HG03066 (cell line): Measurements from ENCODE around the gene CSRP1.
"Not testable (repeated sequence)": the region's sequence is repeated elsewhere in the genome, so short reads cannot be mapped to it uniquely, and the experiment has no call there.

Experiments
- ATAC-seq: cut with Tn5 transposase; IDR thresholded peaks from one replicate; pipeline ENCODE4 v1.9.1; 2021; ENCODE audit warnings: low read depth; ENCODE audit not compliant: unreplicated experiment

The CSRP1 gene

DNA sequence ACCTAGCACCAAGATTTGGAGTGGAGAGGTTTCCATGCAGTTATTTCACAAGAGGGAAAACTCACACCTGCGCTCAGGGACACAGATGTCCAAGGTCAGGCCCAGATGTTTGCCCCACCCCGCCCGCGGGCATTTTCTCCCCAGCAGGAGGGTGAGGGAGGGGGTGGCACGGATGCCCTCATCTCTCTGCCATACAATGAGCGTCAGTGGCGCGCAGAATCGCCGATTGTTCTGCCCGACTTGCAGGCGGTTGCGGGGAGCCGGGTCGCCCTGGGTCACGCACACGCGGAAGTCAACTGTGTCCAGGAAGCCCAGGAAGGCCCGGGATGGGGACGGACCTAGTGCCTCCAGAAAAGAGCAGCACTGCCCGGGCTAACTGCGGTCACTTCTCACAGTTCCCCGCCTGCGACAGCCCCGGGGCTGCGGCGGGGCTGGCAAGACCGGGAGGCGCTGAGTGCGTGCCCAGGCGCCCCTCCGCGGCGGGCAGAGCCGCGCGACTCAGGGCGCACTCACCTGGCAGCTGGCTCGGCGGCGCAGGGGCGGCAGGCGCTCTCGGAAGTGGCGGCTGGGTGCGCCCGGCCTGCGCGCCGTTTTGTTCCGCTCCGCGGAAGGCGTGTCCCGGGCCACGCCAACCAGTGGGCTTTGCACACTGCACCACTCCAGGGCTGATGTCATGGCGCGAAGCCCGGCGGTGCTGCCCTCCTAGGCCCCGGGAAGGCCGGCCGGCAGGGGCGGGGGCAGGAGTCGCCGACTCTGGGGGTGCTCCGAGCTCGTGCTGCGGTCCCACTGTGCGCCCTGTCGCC is at the start of gene CSRP1:
Gene CSRP1, minus strand, starts transcription at position 567 of the 803 bp plus-strand sequence. CDS start 10,820 bp downstream, outside the sequence.
- ATAC-seq, result peak; percentile 82

DNA sequence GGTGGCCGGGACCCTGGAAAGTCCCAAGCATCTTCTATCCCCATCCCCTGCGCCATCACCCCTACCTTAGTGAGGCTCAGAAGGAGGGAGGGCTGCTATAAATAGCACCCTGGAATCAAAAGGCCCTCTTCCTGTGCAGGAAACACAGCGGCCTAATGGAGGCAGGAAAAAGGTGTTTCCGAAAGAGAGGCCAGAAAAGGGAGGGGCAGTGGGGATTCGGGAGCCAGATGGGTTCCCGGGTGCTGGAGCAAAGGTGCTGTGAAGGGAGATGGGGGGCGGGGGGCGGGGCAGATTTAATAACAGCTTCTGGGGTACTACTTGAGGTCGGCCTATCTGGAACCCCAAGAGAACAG is 48.6 kb upstream of the CSRP1 start:
- ATAC-seq, result no peak

DNA sequence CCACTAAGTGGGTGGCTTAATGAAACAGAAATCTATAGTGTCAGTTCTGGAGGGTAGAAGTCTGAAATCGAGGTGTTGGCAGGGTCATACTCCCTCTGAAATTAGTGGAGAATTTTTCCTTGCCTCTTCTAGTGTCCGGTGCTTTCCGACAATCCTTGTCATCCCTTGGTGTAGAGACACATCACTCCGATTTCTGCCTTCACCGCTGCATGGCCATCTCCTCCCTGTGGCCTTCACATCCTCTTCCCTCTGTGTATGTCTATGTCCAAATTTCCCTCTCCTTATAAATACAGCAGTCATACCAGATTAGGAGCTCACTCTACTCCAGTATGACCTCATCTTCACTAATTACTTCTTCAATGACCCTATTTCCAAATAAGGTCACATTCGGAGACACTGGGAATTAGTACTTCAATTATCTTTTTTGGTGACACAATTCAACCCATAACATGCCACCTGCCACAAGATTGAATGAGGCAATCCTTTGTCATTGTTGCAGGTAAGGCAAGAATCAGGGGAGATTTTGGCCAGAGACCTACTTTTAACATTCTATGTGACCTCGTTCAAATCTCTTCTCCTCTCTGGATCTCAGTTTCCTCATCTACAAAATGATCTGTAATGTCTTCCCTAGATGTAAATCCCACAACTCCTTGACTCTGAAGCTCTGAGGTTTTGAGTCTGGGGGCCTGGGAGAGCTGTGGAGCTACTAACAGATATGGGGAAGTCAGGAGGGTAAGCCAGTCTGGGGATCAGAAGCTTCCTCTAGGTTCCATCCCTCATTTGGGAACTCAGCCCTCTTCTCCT is 48.1 kb upstream of the CSRP1 start:
- no peak for ATAC-seq

DNA sequence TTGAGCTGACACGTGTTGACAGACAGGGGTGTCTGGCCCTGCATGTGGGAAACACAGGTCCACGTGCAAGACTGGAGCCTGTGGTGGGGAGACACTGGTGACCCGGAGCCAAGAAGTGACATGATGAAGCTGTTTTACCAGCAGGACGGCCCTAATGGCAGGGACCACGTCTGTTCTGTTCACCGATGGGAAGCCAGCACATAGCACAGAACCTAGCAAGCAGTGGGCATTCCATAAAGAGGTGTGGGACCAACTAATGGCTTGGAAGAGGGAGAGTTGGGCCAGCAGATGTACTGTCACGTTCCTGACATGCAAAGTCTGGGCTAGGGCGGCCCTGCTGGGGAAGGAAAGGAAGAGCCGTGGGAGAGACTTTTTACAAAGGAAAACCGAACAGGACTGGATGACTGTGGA is 47.3 kb upstream of the CSRP1 start:
- ATAC-seq, result no peak

DNA sequence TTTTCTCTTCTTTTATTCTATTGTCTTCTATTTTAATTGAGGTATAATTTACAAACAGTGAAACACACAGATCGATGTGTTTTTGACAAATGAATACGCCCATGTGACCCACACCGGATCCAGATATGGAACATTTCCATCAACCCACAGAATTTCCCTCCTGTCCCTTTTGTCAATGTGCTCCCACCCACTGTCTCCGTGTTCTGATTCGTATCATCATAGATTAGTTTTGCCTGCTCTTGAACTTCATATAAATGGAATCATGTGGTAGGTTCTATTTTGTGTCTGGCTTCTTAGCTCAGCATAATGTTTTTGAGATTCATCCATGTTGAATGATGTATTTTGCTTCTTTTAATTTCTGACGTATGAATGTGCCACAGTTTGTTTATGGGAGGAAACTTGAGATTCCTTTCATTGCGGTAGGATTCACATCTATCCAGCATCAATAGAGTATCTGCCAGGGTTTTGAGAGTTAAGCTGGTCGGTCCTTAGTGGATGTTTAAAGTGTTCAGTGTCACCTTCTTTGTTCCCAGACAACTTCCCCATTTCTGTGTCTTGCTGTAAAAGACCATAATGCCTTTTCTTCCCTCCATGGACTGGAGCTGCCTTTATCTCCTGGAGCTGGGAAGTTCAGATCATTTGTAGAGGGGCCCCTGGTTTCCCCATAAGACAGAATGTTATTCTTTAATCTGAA is 46.7 kb upstream of the CSRP1 start:
- ATAC-seq, result no peak

DNA sequence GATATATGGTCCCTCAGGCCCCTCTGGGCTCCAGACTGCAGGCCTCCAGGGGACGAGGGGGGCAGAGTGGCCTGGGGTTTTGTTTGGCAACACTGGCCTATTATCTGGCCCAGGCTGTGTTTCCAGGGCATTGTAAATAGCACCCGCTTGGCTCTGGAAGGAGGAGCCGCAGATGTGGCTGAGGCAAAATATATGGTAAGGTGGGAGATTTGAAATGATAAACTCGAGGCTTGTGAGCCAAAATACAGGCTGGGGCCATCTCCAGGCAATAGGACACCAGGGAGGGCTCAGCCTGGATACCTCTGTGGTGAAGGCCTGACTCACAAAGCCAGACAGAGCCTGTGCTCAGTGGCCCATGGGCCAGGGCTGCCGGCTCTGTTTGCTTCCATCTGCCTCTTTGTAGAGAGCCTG is 46.0 kb upstream of the CSRP1 start:
- ATAC-seq, result no peak

DNA sequence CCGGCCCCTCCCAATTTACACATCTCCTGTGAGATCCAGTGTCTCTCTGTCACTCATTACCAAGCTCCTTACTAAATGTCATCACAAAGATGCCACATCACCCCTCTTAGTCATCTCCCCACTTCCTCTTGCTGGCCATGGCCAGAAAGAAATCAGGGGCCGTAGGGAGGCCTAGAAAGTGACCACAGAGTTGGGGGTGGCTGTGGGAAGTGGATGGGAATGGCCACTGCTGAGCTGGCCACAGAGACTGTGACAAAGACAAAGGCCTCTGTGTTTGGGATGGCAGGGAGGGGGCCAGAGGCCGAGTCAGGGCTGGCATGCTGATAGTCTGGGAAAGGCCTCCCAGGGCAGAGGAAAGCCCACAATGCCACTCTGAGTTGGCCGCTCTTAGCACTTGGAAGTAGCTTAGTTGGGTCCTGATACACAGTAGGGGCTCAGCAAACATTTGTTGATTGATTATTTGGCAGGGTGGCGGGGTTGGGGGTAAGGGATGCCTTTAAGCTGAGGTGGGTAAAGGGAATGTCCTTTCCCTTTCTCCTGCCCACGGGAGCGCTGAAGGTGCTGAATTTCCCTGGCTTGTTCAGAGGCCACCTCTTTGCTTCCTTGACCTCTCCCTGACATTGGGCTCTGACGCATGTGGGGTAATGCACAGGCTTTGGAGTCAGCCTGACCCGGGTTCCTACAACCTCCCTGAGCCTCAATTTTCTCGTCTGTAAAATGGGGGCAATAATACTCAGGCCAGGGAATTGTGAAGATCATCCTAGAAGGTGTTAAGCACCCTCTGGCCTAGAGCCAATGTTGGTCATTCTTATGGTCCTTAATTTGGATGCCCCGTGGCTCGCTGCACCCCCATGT is 45.2 kb upstream of the CSRP1 start:
- no peak for ATAC-seq

DNA sequence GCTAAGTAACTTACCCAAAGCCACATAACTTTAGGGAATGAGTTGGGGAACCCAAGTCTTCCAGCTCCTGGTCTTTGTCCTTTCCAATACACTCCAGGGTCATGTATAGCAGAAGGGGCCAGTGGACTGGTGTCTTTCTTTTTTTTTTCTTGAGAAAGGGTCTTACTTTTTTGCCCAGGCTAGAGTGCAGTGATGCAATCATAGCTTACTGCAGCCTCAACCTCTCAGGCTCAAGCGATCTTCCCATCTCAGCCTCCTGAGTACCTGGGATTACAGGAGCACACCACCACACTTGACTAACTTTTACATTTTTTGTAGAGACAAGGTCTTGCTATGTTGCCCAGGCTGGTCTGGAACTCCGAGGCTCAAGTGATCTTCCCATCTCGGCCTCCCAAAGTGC is 44.2 kb upstream of the CSRP1 start:
- ATAC-seq, result no peak

DNA sequence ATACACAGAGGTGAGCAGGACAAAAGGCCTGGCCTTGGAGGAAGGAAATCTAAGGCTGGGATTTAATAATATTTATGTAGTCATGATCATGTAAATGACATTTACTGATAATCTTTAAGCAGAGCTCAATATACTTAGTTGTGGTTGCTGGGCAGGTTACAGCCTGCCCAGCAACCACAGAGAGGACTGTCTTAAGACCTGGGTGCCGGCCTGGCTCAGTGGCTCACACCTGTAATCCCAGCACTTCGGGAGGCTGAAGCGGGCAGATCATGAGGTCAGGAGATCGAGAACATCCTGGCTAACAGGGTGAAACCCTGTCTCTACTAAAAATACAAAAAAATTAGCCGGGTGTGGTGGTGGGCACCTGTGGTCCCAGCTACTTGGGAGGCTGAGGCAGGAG is 42.6 kb upstream of the CSRP1 start:
- not testable (repeated sequence) for ATAC-seq

DNA sequence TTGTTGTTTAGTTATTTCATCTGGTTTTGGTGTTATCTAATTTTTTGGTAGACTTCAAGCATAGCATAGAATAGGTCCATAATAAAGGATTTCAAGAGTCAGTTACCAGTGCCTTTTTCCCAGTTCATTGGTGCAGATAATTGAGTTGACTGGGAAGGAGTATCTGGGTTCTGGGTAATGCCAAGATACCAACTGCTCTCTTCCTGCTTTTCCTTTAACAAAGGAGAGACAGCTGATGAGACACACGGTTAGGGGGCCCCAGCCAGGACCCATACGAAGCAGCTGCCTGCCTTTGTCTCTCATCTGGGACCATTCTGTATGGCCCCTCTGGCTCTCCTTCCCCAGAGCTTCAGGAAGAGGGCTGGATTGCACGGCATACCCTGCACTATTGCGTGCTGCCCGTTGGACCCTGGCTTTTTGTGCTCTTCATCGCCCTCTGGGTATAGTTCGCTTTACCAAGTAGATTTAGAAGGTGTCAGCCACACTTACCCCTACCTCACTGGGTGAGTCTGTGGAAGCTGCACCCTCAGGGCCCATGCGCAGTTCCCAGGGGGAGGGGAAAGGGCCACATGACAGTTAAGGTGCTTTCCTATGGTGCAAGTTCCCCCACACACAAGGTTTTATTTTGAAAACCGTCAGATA is 39.0 kb upstream of the CSRP1 start:
- ATAC-seq, result no peak

DNA sequence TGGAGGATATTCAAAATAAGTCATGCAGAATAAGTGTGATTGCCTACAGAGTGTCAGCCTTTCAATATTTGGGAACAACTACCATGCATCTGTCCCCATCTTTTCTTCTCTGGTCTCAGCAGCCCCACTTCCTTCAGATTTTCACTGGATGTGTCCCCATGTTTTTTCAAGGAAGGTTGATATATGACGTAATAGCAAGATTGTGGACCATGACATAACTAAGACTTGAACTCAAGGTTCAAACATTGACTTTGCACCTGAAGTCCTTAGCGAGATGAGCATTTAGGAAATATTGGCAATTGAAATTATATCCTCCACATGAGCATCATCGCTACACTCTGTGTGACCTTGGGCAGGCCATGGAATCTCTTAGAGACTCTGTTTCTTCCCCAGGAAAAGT is 37.8 kb upstream of the CSRP1 start:
- ATAC-seq, result no peak

DNA sequence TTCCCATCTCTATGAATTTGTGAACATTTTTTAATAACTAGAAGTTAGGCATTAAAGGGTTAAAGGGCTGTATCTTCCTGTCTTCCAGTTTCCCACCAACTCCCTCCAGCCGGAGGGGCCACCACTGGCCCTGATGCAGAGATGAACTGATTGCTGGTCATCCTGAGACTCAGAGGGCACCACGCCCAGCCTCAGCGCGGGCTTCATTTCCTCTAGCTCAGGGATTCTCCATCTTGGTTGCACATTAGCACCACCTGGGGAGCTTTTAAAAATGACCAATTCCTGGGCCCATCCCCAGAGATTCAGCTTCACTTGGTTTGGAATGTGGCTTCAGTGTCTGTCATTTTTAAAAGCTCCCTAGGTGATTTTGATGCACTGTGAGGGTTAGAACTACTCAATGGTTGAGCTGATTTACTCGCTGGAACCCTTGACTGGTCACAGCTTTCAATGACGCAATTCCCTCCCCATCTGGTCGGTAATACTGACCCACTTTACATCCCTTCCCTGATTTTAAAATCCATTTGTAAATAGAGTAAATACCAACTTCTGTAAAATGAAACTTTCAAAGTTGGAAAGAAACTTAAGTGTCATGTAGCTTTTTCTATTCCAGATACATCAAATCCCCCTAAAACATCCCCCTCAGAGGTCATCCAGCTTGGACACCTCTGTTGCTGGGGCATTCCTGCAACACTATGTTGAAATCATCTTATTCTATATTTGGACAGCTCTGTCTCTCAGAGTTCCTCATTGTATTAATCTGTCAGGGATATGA is 37.1 kb upstream of the CSRP1 start:
- ATAC-seq, result no peak

DNA sequence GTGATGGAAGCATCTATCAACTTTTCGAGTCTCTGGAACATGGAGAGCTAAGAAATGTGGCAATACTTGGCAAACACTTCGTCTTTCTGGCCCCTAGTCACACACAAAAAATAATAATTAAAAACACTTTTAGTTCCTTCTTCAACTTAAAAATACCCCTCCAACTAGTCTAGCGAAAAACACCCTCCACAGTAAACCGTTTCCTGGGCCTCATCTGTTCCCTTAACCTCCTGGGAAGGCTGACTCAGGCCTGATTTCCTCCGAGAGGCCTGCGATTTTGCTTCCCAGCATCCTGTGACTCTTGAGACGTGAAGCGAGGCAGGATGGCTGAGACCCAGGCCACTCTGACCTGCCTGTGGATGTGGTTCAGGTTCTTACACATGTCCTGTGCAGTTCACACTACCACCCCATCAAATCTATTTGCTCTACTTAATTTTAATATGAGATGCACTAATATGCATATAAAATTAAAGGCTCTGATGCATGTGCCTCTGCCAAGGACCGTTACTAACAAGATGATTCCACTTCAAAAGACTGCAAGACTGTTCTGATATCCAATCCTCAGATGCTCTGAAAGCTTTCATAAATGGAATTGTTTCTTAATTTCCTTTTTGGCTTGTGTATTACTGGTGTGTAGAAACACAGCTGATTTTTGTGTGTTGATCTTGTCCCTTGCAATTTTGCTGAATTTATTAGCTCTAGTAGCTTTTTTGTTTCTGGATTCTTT is 35.5 kb upstream of the CSRP1 start:
- ATAC-seq, result no peak

DNA sequence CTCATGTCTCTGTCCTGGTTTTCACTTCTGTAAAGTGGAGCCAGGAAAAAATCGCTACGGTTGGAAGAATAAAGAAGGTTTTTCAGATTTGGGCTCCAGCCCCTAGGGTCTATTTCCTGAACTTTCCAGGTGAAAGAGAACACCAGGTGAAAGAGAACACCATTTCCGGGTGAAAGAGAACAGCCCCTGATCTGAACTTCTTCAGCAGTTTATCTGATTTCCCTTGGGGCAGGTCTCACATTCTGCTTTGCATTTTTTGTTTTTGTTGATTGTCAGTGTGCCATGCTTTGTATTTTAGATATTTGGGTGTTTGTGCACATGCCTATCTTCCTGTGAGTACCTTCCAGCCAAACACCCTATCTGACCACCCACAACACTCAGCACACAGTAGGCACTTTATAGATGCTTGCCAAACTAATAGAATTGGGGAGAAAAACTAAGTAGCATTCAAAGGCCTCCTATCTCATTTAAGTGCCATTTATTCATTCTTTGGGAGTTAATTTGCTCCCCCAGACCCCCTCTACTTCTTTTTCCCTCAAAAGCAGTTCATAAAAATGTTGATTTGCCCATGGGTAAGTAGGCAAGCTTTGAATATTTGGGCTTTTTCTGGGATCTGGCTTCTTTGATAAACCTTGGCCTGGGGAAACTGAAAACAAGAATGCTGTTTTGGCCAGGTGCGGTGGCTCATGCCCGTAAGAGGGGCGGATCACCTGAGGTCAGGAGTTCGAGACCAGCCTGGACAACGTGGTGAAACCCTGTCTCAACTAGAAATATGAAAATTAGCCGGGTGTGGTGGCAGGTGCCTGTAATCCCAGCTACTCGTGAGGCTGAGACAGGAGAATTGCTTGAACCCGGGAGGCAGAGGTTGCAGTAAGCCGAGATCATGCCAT is 34.2 kb upstream of the CSRP1 start:
- no peak for ATAC-seq

DNA sequence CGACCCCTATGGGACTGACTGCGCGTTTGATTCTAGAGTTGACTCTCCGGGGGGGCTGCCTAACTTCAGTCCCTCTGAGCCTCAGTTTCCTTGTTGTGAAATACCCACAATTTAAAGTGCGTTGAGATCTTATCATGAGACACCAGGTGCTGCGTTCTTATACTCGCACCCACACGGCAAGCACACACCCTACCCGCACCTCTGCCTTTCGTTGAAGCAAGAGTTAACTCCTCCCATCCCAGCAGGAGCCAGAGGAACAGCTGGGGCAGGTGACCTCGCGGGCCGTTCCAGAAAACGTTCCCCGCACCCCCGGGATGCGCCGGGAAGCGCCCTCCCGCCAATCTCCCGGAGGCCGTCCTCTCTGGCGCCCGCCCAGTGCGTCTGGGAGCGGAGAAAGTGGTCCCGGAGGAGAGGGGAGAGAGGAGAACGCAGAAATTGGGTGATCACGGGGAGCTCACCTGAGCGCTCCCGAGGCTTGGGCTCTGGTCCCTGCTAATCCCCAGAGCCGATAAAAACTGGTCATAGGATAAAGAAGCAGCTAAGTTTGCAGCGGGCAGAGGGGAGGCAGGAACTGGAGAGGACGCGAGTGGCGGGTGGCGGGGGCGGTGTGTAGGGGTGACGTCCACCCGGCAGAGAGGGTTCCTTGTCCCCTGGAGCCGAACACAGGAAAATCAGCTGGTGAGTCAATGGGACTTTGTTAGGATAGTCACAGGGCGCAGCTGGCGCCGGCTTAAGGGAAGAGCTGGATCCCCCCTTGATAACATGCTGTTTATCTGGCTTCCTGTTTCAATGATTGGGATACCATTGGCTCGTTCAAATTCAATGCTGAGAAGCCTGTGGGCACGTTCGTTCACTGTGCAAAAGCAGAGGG is 32.9 kb upstream of the CSRP1 start:
- ATAC-seq, result no peak
